HG03439 (cell line): ENCODE data around the gene PSMC3IP.
"Not testable (repeated sequence)": the region's sequence is repeated elsewhere in the genome, so short reads cannot be mapped to it uniquely, and the experiment has no call there.

ENCODE experiments used
- ATAC-seq: cut with Tn5 transposase; IDR thresholded peaks from one replicate; pipeline ENCODE4 v1.9.1; 2021; ENCODE audit warnings: mild to moderate bottlenecking, moderate library complexity; ENCODE audit not compliant: unreplicated experiment

PSMC3IP gene

GRCh38 chr17:42577532-42578281 is at the start of gene PSMC3IP:
PSMC3IP (minus strand) TSS chr17:42577729; CDS start chr17:42577686, 43 bp downstream.
- ATAC-seq, result peak; percentile 82

- ATAC-seq, result no peak
Observed at GRCh38 chr17:42623732-42624596, 46.4 kb upstream of the PSMC3IP start.

GRCh38 chr17:42623271-42623670 is 45.7 kb upstream of the PSMC3IP start:
- ATAC-seq, result no peak

GRCh38 chr17:42621987-42622386 is 44.5 kb upstream of the PSMC3IP start:
- not testable (repeated sequence) for ATAC-seq

- ATAC-seq, result peak; percentile 68
Observed at GRCh38 chr17:42618442-42619150, 41.1 kb upstream of the PSMC3IP start.

- peak; percentile 9 for ATAC-seq
Observed at GRCh38 chr17:42617956-42618431, 40.5 kb upstream of the PSMC3IP start.

GRCh38 chr17:42613699-42614295 is 36.3 kb upstream of the PSMC3IP start:
- no peak for ATAC-seq

GRCh38 chr17:42612013-42612412 is 34.5 kb upstream of the PSMC3IP start:
- no peak for ATAC-seq

GRCh38 chr17:42609814-42610801 is 32.6 kb upstream of the PSMC3IP start:
- peak; percentile 15 for ATAC-seq

- ATAC-seq, result peak; percentile 91
Observed at GRCh38 chr17:42609182-42609813, 31.8 kb upstream of the PSMC3IP start, which contains the start of the genes RETREG3 and TUBG1. RETREG3 (minus strand) TSS chr17:42609374; CDS start chr17:42609324, 50 bp downstream. TUBG1 (plus strand) TSS chr17:42609683; CDS start chr17:42609738, 55 bp downstream.

- peak; percentile 37 for ATAC-seq
Observed at GRCh38 chr17:42608305-42609181, 31.0 kb upstream of the PSMC3IP start.

GRCh38 chr17:42607769-42608168 is 30.2 kb upstream of the PSMC3IP start:
- ATAC-seq, result no peak

- no peak for ATAC-seq
Observed at GRCh38 chr17:42603318-42603717, 25.8 kb upstream of the PSMC3IP start.

- ATAC-seq, result no peak
Observed at GRCh38 chr17:42598905-42599304, 21.4 kb upstream of the PSMC3IP start.

- no peak for ATAC-seq
Observed at GRCh38 chr17:42596386-42596785, 18.9 kb upstream of the PSMC3IP start.

GRCh38 chr17:42591411-42591810 is 13.9 kb upstream of the PSMC3IP start:
- ATAC-seq, result no peak

GRCh38 chr17:42590886-42591285 is 13.4 kb upstream of the PSMC3IP start:
- no peak for ATAC-seq
